ENCODE measurements around the gene KIR3DL1.
"Not testable (repeated sequence)": the region's sequence is repeated elsewhere in the genome, so short reads cannot be mapped to it uniquely, and the experiment has no call there.

DNA sequence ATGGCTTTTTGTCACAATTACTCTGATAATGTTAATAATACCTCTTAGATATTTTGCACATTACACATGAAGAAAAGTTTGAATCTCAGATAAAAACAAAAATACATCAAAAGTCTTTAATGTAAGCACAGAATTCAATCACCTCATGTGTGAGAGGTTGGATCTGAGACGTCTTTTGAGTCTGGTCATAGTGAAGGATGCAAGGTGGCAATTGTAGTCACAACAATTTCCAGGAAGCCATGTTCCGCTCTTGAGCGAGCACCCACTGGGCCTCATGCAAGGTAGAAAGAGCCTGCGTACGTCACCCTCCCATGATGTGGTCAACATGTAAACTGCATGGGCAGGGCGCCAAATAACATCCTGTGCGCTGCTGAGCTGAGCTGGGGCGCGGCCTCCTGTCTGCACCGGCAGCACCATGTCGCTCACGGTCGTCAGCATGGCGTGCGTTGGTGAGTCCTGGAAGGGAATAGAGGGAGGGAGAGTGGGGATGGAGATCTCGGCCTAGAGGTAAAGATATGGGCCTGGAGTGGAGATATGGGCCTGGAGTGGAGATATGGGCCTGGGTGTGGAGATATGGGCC is 33.9 kb downstream of the KIR3DL1 start, which contains the start of gene KIR3DL2:
- TF ChIP-seq, protein P1, sequence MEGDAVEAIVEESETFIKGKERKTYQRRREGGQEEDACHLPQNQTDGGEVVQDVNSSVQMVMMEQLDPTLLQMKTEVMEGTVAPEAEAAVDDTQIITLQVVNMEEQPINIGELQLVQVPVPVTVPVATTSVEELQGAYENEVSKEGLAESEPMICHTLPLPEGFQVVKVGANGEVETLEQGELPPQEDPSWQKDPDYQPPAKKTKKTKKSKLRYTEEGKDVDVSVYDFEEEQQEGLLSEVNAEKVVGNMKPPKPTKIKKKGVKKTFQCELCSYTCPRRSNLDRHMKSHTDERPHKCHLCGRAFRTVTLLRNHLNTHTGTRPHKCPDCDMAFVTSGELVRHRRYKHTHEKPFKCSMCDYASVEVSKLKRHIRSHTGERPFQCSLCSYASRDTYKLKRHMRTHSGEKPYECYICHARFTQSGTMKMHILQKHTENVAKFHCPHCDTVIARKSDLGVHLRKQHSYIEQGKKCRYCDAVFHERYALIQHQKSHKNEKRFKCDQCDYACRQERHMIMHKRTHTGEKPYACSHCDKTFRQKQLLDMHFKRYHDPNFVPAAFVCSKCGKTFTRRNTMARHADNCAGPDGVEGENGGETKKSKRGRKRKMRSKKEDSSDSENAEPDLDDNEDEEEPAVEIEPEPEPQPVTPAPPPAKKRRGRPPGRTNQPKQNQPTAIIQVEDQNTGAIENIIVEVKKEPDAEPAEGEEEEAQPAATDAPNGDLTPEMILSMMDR (IDR thresholded peaks at IDR 0.05), result not testable (repeated sequence)
- not testable (repeated sequence) for TF ChIP-seq POLR2A (IDR thresholded peaks at IDR 0.05)
